Activated CD4-positive, alpha-beta T cell treated with anti-CD3 and anti-CD28 coated beads, Interleukin-2, Interleukin-4, amounts not matched to agents 100 ng/mL and 50 ng/mL, durations not matched to agents 16 hours and 8 hours (primary cell): Measurements from ENCODE around the gene EXPH5.
A peak's percentile ranks its signal among the peaks of the same experiment; 100 is the strongest.

Experiments
- DNase-seq: peaks from one replicate; pipeline ENCODE4 v3.0.0-alpha.2; 2020; ENCODE audit warnings: low spot score

EXPH5 gene

GRCh38 chr11:108511851-108512474, 81.6 kb downstream of the EXPH5 start:
- DNase-seq, result no peak

- no peak for DNase-seq
Observed at GRCh38 chr11:108508653-108509593, 84.6 kb downstream of the EXPH5 start.

DNA sequence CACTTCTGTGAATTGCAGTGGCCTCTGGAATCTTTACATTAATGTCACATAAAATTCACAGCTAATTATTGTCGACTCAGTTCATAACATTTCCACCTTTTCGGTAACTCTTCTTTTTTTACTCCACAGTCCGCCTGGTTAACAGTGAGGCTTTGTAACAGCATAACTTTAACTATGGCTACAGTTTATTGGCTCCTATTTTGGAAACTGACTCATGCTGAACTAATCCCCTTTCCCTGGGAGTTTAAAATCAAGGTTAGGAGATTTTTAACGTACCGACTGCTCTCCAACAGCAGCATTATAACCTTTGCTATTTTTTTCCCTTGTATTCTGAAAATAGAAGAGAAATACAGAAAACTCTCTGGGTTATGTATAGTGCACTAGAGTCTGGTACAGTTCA, 92.2 kb downstream of the EXPH5 start:
- no peak for DNase-seq

DNA sequence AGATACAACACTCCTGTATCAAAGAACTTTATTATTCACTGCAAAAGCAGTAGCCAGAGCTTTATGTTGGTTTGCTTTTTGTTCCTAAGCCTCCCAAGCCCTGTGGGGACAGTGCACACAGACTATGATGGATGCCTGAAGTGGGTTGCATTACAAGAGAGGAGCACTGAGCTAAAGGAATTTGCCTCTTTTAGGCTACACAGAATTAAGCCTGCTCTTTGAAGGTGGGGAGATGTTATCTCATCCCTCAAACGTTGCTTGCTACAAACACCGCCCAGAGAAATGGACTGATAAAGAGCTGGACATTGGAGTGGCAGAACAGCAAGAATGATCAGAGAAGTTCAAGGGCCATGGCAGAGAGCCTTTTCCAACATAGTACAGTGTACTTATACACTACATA, 92.8 kb downstream of the EXPH5 start:
- no peak for DNase-seq

- DNase-seq, result no peak
Observed at GRCh38 chr11:108500169-108500568, 93.4 kb downstream of the EXPH5 start.

GRCh38 chr11:108498816-108499408, 94.7 kb downstream of the EXPH5 start:
- no peak for DNase-seq

DNA sequence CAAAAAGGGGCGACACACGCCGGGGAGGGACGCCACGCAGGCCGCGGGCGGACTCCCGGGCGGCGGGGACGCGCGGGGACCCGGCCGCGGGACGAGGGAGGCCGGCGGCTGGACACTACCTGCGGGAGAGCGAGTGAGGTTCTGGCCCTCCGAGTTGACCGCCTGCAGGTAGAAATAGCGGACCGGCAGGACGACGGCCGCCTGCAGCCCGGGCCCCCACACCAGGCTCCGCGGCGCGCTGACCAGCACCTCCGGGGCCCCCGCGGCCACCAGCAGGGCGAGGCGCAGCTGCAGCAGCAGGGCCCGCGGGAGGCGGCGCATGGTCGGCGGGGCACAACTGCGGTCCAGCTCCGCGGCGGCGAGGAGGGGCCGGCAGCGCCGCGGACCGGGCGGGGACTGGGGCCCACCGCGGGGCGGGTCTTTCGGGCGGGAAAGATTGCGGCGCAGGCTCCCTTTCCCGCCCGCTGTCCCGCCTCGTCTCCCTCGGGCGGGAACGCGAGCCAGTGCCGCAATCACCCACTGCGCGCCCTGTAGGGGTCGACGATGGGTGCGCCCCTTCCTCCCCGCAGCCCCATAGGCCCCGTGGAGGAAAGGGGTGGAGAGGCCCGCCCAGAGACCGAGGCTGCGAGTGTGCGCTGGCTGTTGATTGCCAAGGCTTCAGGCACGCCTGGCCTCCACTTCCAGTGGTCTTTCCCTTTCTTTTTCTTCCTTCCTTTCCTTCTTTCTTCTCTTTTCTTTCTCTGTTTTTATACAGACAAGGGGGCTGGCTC, 95.3 kb downstream of the EXPH5 start, which contains the start of gene POGLUT3:
Gene POGLUT3 (minus strand): TSS at position 339 of the 770 bp plus-strand sequence. CDS start 18 bp downstream, at position 321.
- peak; percentile 18 for DNase-seq

- peak; percentile 70 for DNase-seq
Observed at GRCh38 chr11:108497317-108498045, 96.1 kb downstream of the EXPH5 start.

GRCh38 chr11:108496643-108497256, 96.8 kb downstream of the EXPH5 start:
- no peak for DNase-seq

GRCh38 chr11:108495326-108495725, 98.2 kb downstream of the EXPH5 start:
- DNase-seq, result no peak

- no peak for DNase-seq
Observed at GRCh38 chr11:108494182-108494581, 99.4 kb downstream of the EXPH5 start.

- DNase-seq, result no peak
Observed at GRCh38 chr11:108491936-108492335, 101.6 kb downstream of the EXPH5 start.

DNA sequence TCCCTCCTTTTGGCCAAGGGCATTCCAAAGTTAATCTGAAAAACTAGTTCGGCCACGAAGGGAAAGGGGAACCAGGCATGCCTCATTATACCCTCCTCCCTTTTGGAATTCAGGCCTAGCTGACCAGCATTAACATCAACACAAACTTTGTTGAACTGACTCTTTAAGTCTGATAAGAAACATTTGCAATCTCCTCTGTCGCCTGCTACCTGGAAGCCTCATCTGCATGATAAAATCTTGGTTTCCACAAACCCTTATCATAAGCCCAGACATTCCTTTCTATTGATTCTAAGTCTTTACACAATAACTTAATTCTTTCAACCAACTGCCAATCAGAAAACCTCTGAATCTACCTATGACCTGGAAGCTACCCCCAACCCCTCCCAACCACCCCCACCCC, 106.7 kb downstream of the EXPH5 start:
- DNase-seq, result no peak

- no peak for DNase-seq
Observed at GRCh38 chr11:108486331-108486730, 107.2 kb downstream of the EXPH5 start.

- no peak for DNase-seq
Observed at GRCh38 chr11:108483163-108483562, 110.4 kb downstream of the EXPH5 start.

GRCh38 chr11:108474664-108475463, 118.7 kb downstream of the EXPH5 start:
- DNase-seq, result no peak

DNA sequence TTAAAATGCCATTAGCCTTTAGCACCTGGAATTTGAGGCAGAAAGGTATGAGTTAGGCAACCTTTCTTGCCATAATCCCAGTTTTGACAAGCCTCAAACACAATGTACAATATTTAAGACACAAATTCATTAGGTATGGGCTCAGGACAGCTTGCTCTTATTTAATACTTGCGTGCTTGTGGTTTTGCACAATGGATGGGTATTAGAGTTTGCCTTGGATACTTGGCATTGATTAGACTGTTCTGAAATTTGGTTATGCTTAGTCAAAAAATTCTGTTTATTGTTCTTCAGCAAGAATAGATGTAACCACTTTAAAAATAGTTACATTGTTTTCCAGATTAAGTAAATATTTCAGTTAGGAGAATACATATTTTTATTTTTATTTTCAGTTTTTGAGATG, 120.9 kb downstream of the EXPH5 start:
- no peak for DNase-seq

GRCh38 chr11:108468478-108468864, 125.1 kb downstream of the EXPH5 start:
- no peak for DNase-seq

DNA sequence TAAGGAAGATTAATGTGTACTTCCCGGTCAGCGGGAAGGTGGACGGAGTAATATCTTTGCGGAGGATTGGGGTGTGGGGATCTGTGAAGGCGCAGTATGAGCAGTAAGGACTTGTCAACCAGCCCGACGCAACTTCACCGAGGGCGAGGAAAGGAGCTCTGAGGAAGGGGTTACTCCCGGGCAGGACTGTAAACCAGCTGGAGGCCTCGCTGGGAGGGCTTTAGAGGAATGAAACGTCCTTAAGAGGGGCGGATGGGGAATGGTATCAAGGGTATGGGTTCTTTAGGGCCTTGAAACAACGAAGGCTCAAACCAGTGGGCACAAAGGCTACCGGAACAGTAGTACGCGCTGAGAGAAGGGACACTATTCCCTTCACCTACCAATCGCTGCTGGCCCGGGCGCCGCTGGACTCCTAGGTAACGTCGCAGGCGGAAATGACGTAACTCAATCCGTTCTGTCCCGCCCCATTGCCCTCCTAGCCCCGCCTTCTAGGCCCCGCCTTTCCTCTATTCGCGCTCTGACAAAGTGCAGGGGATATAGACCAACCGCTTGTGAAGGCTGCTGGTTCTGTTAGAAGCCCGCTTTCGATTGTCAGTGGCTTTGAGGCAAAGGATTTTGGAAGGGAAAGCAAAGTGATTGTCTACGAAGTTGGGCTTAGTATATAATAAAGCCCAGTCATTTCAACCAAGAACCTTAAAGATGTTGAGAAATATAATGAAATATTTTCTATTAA, 126.3 kb downstream of the EXPH5 start, which contains the start of gene C11orf65:
Gene C11orf65 (minus strand): TSS at position 439 of the 733 bp plus-strand sequence. CDS start 5,970 bp downstream, outside the sequence.
- peak; percentile 96 for DNase-seq
